Endothelial cell (in vitro differentiated cells): ENCODE results near the gene VWA1. TPM values are rescaled to one million over a fixed set of nuclear protein-coding genes. Genes with fewer than 3 reads are reported as not detected.
"Not testable (repeated sequence)": the region's sequence is repeated elsewhere in the genome, so short reads cannot be mapped to it uniquely, and the experiment has no call there.

Experiments used
- DNase-seq: peaks from one replicate; pipeline ENCODE4 v3.0.0; 2021; ENCODE audit warnings: low spot score
- H3K27ac Mint-ChIP-seq: one replicate; pipeline ENCODE4 v1.8.0; 2021; ENCODE audit warnings: mixed read lengths, inconsistent platforms; ENCODE audit not compliant: unreplicated experiment
- H3K27me3 Mint-ChIP-seq: one replicate; pipeline ENCODE4 v1.8.0; 2021; ENCODE audit warnings: mild to moderate bottlenecking, moderate library complexity, mixed read lengths, inconsistent platforms; ENCODE audit not compliant: unreplicated experiment
- H3K36me3 Mint-ChIP-seq: one replicate; pipeline ENCODE4 v1.8.0; 2021; ENCODE audit warnings: mild to moderate bottlenecking, low read depth, mixed read lengths, inconsistent platforms; ENCODE audit not compliant: unreplicated experiment
- H3K4me1 Mint-ChIP-seq: one replicate; pipeline ENCODE4 v1.8.0; 2021; ENCODE audit warnings: mild to moderate bottlenecking, mixed read lengths, inconsistent platforms; ENCODE audit not compliant: unreplicated experiment
- H3K4me3 Mint-ChIP-seq: one replicate; pipeline ENCODE4 v1.8.0; 2021; ENCODE audit warnings: mild to moderate bottlenecking, mixed read lengths, inconsistent platforms; ENCODE audit not compliant: unreplicated experiment
- H3K9me3 Mint-ChIP-seq: one replicate; pipeline ENCODE4 v1.8.0; 2021; ENCODE audit warnings: mixed read lengths, inconsistent platforms; ENCODE audit not compliant: unreplicated experiment
- CTCF ChIP-seq: fragments of 200-600 bp; sonication (generic); IDR thresholded peaks from one replicate; pipeline ENCODE4 v1.5.0; 2021; ENCODE audit warnings: antibody characterized with exemption; ENCODE audit not compliant: unreplicated experiment
- total RNA-seq: library from RNA; stranded (reverse); fragmentation: NEBNext Ultra II Directional; extraction: Animal tissue kit (Norgen Biotek cat#: 25700); gene quantifications from one replicate; pipeline ENCODE4 v1.2.1, GENCODE V29; 2021; ENCODE audit not compliant: unreplicated experiment

The VWA1 gene
- total RNA-seq, 1 donor from 2014 or later: 34.2 TPM

- Mint-ChIP-seq H3K27me3 (no peaks in the 10 kb centered on the region), H3K9me3 (no peaks in the 10 kb centered on the region), H3K27ac (no peak overlapping the region), H3K4me3 (no peak overlapping the region), H3K36me3 (no peaks in the 10 kb centered on the region), H3K4me1 (no peaks in the 10 kb centered on the region)
- TF ChIP-seq CTCF: no peak
- no peak for DNase-seq
Observed at GRCh38 chr1:1460540-1461130, 25.1 kb downstream of the VWA1 start.

DNA sequence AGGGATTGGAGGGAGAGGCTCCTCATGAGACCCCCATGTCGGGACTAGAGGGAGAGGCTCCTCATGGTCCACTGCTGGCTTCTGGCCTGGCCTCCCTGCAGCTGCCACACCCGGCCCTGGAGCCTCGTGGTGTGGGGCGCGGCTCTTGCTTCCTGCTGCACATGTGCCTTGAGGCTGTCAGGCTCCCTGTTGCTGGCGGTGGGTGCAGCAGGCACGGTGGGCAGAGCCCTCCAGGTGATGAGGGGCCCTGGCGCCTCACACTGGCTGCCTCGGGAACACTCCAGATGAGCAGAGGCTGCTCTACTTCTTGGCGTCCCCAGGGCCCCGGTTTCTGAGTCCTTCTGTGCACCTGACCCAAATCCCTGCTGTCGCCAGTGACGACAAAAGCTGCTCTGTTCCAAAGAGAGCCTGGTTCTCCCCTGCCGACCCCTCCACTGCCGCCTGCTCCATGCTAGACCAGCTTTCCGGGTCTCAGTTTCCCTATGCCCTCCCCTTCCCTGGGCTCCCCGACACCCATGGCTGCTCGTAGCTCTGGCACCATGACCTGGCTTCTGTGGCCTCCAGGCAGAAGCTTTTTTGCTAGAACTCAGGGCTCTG lies 26.3 kb downstream of the VWA1 start:
- no peak for TF ChIP-seq CTCF
- H3K27ac Mint-ChIP-seq: no peak overlapping the region
- H3K9me3 Mint-ChIP-seq: no peaks in the 10 kb centered on the region
- no peaks in the 10 kb centered on the region for H3K4me1 Mint-ChIP-seq
- no peaks in the 10 kb centered on the region for H3K27me3 Mint-ChIP-seq
- no peak for DNase-seq
- no peaks in the 10 kb centered on the region for H3K36me3 Mint-ChIP-seq
- no peak overlapping the region for H3K4me3 Mint-ChIP-seq

DNA sequence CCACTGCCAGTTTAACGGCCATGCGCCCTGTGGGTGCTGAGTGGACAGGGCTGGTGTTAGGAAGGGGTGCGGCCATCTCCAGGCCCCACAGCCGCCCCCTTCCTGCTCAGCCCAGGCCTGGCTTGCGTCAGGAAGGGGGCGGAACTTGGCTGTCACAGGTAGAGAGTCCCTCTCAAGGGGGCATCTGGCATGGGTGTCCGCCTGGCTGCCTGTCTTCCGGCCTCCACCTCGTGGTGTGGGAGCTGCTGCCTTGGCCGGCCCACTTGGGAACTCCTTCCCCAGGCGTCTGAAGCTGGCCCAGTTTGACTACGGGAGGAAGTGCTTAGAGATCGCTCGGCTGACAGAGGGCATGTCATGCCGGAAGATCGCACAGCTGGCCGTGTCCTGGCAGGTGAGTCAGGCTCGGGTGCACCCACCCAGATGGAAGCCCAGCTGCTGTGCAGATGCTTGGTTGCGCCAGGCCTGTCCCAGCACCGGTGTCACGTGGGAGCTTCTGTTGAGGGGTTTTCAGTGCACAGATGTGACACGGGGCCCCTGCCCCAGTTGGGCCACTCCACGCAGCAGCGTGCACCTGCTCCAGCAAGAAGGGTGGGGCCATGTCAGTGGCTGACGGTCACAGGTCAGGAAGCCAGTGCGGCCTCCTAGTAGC lies 27.0 kb downstream of the VWA1 start:
- H3K27ac Mint-ChIP-seq: no peak overlapping the region
- H3K4me3 Mint-ChIP-seq: no peak overlapping the region
- H3K9me3 Mint-ChIP-seq: no peaks in the 10 kb centered on the region
- TF ChIP-seq CTCF: no peak
- no peak for DNase-seq
- no peaks in the 10 kb centered on the region for H3K4me1 Mint-ChIP-seq
- H3K36me3 Mint-ChIP-seq: no peaks in the 10 kb centered on the region
- H3K27me3 Mint-ChIP-seq: no peaks in the 10 kb centered on the region

DNA sequence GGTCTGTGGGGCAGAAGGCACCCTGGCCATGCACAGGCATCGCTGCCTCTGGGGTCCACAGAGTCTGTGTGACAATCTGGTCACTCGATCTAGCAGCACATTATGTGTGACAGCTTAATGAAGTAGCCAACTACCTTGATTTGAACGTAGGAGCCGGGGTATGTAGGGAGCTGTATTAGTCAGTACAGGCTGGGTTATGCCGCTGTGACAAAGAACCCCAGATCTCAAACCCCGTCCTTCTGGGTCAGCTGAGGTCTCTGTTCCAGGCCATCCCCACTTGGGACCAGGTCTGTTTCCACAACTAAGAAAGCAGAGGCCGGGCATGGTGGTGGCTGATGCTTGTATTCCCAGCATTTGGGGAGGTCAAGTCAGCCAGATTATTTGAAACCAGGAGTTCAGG lies 27.8 kb downstream of the VWA1 start:
- H3K27me3 Mint-ChIP-seq: no peaks in the 10 kb centered on the region
- no peaks in the 10 kb centered on the region for H3K9me3 Mint-ChIP-seq
- H3K4me1 Mint-ChIP-seq: no peaks in the 10 kb centered on the region
- TF ChIP-seq CTCF: no peak
- H3K4me3 Mint-ChIP-seq: no peak overlapping the region
- DNase-seq: no peak
- no peaks in the 10 kb centered on the region for H3K36me3 Mint-ChIP-seq
- H3K27ac Mint-ChIP-seq: no peak overlapping the region

- DNase-seq, H3K27me3 Mint-ChIP-seq, H3K27ac Mint-ChIP-seq, H3K4me3 Mint-ChIP-seq, H3K36me3 Mint-ChIP-seq, H3K9me3 Mint-ChIP-seq: not testable (repeated sequence)
- peaks cover 11% of the 10 kb centered on the region for H3K4me1 Mint-ChIP-seq
Observed at GRCh38 chr1:1468196-1468985, 32.9 kb downstream of the VWA1 start.
